Measurements from ENCODE around the gene KIT. TPM values are rescaled to one million over a fixed set of nuclear protein-coding genes. Genes with fewer than 3 reads are reported as not detected.

The KIT gene
- total RNA-seq, 1 experiment from 2014 or later: not detected

- DNase-seq (ENCODE audit: low read depth, low spot score) (peak; percentile 37), ATAC-seq (peak; percentile 77)
- Histone ChIP-seq H3K9me2 (ENCODE audit: insufficient read depth) (no peaks in the 10 kb centered on the region), H3K27ac (ENCODE audit: low read depth, low read length) (no peak overlapping the region), H3K27me3 (ENCODE audit: insufficient read depth, low read length) (peaks cover 4% of the 10 kb centered on the region; the same call in 1 of the 2 replicates), H3K4me2 (ENCODE audit: low read length) (no peak overlapping the region), H3K36me3 (ENCODE audit: control insufficient read depth in 1 of 2, insufficient read depth in 2 of 2, low read length in 2 of 2) (no peaks in the 10 kb centered on the region), H3K9ac (ENCODE audit: low read length) (no peak overlapping the region), H3K4me1 (ENCODE audit: control insufficient read depth in 1 of 2, insufficient read depth in 2 of 2, low read length in 2 of 2) (no peaks in the 10 kb centered on the region), H3K9me3 (ENCODE audit: control insufficient read depth in 1 of 2, insufficient read depth in 1 of 2, low read depth in 1 of 2, low read length in 2 of 2) (no peaks in the 10 kb centered on the region), H3K4me3 (replicated peaks in 1 of 2; ENCODE audit: low read depth in 1 of 2, low read length in 2 of 2) (no peak overlapping the region), H2AFZ (ENCODE audit: low read depth, low read length, poor library complexity, severe bottlenecking) (no peak overlapping the region), H4K20me1 (ENCODE audit: insufficient read depth) (no peaks in the 10 kb centered on the region), H3K79me2 (ENCODE audit: insufficient read depth, low read length) (no peaks in the 10 kb centered on the region)
- no TSS peak for BruUV-seq (replicated peaks)
- TF ChIP-seq SP1 (IDR thresholded peaks at IDR 0.05; ENCODE audit: low read depth) (no peak), CBX3 (IDR thresholded peaks at IDR 0.05; ENCODE audit: low read depth) (no peak), CEBPB (IDR thresholded peaks at IDR 0.05; ENCODE audit: low read depth) (no peak), ELF1 (IDR thresholded peaks at IDR 0.05; ENCODE audit: borderline replicate concordance, low read depth) (no peak), CTCF (IDR thresholded peaks at IDR 0.05 in 2 of 3, conservative IDR thresholded peaks at IDR 0.05 in 1 of 3; ENCODE audit: borderline replicate concordance in 1 of 3, insufficient read depth in 1 of 3, low read depth in 2 of 3, low read length in 2 of 3) (peak; percentile 49 to 72 (median 67); a peak in 5 of 6 replicates), EGR1 (IDR thresholded peaks at IDR 0.05; ENCODE audit: low read depth) (no peak), ZBTB33 (IDR thresholded peaks at IDR 0.05; ENCODE audit: extremely low read depth, insufficient replicate concordance, low read length) (no peak), POLR2AphosphoS5 (IDR thresholded peaks at IDR 0.05; ENCODE audit: low read depth, low read length) (no peak), MAX (IDR thresholded peaks at IDR 0.05) (no peak), RAD21 (IDR thresholded peaks at IDR 0.05; ENCODE audit: low read depth) (peak; percentile 56)
- intact Hi-C loops (cut with micrococcal nuclease): loop anchor here (1.0 to 2.0 kb wide), 2 partner anchors 157 to 278 kb away; no protein-coding TSS in a partner anchor
- RAD21 ChIA-PET (ENCODE audit: low non-redundant PET in 1 of 2, low total read pairs in 2 of 2, uncharacterized antibody in 2 of 2, unreplicated experiment in 2 of 2): no interaction called here
- CTCF ChIA-PET: interaction anchor here (2.7 kb wide), 1 partner anchor 277 kb away, joined by 17 read pairs; no protein-coding TSS in a partner anchor
- POLR2A ChIA-PET: no interaction called here
These were observed 26.0 kb downstream of the KIT start for GRCh38 chr4:54683616-54684346.

Measured in HCT116 (cell line).